Fibroblast of skin of abdomen (primary cell): ENCODE data around the gene DDAH2.

Experiments used
- DNase-seq: peaks from one replicate; pipeline ENCODE4 v3.0.0-alpha.2; 2013

The DDAH2 gene

DNA sequence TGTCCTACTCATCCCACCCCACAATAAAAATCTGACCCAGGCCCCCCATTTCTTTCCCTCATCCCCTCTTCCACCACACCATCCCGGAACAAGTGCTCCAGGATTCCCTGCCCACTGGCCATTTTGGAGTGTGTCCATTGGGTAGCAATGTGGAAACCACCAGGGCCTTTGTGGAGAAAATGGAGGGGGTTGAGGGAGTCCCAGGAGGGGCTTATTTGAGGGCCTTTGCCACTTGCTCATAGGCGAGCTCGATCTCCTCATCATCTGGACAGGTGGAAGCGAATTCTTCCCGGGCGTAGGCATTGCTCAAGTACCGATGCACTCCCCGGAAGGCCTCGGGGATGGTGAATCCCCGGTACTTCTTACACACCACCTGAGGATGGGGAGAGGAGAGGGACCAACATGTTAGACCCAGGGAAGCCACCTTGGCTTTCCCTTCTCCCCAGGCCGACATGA, 1.6 kb upstream of the DDAH2 start:
- DNase-seq: no peak

DNA sequence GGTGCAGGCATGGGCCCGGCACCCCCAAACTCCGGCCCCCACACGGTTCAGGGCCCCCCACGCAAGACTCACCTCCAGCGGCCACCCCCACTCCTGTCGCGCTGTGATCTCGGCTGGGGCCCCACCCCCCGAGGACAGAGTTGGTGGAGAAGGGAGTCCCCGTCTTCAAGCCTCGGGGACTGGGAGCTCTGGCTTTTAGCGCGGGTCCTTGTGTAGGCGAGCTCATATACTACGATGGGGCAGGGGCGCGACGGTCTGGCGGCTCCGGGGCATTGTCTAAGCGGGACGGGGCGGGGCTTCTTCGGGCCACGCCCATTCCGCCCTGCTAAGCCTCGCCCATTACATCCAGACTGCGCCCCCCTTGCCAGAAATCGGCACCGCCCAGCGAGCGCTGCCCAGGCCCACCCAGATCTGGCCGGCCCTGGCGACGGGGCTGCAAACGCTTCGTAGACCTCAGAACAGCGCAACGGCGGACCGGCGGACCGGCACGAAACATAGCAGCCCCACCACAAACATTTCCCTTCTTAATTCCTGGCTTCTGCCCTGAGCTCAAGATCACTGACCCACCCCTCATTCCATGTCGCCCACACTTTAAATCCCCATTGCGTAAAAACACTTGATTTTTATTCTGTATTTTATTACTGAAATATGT, 1.0 kb upstream of the DDAH2 start:
- peak; percentile 91 for DNase-seq

DNA sequence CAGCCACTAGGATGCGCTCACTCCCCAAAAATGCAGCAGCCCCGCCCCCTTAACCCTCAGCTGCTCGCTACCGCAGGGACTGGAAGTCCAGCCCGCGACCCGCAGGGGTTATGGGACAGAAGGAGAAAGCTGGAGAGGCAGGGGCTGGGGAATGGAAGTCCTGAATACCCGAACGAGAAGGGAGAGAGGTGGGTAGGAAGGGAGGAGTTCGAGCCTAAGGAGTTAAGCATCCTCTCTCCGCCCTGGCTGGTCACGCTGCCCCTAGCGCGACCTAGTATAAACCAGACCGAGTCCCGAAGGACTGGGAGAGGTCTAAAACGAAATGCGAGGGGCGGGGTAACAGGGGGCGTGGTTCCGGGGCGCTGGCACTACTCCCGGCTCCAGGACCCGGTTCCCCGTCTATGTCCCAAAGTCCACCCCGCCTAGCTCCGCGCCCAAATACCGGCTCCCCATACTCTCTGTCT, 448 bp upstream of the DDAH2 start:
- peak; percentile 79 for DNase-seq

DNA sequence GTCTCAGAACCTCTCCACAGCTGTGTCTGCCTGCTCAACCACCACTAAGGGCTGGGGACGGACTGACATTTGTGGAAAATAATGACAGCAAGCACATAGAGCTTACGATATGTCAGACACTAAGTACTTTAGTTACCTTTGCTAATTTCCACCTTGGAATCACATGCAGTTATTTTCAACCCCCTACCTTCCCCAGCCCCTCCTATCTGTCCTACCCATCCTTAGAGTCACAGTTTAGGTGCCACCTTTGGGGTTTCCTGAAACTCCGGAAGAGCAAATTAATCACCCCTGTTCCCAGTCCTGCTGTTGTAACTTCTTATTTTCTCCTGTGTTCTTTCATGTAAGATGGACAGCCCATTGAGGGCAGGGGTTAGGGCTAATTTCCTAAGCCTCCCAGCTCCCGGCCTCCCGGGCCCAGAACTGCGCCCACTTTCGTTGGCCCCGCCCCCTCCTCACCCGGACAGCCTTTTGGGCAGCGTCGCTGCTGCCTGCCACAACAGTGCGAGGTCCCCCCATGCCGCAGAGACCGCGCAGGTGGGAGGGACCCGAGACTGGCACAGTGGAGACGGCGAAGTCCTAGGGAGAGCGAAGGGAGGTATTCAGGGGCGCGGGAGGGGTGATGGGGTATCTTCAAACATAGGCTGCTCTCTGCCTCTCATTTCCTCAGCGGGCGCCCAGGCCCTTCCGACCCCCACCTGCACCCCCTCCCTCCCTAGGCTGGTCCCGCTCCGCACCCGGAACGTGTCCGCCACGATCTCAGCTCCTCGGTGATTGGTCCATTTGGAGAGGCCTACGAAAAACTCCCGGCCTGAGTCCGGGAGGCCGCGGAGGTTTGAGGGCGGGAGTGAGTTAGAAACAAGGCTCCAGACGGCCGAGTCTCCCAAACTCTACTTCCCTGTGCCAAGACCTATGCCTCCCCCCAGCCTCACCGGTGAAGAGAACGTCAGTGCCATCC, 1.1 kb downstream of the DDAH2 start:
- no peak for DNase-seq

DNA sequence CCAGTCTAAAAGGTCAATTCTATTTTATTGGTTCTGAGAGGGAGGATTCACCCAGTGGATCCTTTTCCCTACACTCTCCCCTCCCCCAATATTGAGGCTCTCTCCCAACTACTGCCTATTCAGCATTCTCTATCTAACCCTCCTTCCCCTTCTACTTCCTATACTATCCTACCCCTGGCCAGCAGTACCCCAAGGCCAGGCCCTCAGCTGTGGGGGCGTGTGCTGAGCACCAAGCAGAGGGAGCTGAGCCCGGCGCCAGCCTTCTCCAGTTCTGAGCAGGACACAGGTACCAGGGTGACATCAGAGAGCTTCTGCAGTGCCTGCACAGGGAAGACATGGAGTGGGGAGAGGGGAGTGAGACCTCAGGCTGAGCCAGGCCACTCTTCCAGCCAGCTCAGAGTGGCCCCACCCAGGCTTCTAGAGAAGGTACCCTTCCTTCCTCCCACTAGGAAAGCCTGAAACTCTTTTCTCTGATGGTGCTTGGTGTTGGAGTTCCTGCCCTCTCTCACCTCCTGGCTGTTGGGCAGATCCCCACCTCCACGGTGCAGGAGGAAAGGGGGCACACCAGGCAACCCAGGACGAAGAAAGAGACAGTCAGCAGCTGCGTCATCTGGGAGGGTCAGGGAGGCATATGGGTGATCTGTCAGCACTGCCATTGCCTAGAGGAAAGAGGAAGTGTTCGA, 1.9 kb downstream of the DDAH2 start:
- no peak for DNase-seq

DNA sequence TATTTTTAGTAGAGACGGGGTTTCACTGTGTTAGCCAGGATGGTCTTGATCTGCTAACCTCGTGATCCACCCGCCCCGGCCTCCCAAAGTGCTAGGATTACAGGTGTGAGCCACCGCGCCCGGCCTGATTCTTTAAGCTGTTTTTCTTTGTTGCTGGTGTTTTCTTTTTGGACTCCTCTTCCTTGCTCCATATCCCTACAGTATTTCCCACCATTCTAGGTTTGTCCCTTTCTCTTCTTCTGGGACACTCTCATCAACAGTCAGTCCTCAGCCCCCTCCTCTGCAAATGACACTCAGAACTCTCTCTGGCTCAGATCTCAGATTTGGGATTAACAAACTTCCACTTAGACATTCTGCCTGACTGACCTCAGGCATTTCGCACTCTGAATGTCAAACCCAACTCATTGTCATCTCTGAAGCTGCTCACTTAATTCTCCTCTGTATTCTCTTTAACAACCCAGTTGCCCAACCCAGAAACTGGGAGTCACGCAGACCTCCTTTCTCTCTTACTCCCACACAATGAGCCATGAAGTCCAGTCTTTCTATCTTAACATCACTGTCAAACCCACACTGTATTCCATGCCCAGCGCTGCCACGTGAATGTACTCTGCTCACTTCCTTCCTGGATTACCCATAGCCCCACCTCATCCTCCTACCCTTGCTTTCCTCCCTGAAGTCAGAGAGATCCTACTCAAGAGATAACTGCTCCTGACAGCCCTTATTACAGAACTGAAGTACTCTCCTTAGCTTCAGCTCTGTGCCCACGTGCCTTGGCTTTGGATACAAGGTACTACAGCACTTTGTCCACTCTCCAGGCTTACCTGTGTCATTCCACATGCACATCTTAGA, 3.4 kb downstream of the DDAH2 start:
- DNase-seq: no peak

DNA sequence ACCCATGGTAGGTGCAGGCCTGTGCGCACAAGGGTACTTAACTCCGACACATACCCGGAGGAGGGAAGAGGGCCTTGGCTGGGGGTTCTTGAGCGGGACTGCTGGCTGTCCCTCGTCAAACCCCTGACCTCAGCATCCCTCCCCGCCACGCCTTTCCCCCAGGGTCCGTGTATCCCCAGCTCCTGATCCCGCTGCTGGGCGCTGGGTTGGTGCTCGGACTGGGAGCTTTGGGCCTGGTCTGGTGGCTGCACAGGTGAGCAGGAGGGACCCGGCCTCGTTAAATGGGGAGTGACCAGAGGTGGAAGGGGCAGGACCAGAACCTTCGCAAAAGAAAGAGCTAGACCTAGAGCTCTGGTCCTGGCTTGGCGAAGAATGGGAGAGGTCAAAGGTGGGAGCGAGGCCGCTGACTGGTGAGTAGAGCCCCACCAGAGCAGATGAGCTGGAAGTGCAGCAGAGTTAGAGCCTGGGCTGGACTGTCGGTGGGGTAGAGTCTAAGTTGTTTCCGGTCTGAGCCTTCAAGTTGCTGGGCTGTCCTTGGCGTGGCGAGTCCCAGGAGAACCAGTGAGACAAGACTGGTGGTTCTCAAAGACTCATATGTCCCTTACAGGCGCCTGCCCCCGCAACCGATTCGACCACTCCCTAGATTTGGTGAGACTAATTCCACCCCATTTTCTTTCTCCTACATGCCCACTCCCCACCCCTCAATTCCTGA, 5.0 kb downstream of the DDAH2 start:
- DNase-seq: no peak

DNA sequence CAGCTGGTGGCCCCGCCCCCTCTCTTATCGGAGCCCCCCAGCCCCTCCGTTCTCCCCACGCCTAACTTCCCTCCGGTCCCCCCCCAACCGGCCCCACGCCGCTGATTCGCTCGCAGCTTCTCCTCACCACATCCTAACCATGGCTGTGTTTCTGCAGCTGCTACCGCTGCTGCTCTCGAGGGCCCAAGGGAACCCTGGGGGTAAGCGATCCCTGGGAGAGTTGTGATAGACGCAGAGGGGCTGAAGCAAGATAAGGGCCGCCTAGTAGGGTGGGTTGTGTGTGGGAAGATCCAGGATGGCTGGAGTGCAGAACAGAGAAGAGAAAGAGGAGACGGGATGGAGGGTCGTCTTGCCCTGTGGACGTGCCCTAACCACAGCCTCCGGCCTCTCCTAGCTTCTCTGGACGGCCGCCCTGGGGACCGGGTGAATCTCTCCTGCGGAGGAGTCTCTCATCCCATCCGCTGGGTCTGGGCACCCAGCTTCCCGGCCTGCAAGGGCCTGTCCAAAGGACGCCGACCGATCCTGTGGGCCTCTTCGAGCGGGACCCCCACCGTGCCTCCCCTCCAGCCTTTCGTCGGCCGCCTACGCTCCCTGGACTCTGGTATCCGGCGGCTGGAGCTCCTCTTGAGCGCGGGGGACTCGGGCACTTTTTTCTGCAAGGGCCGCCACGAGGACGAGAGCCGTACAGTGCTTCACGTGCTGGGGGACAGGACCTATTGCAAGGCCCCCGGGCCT, 5.7 kb downstream of the DDAH2 start, which contains the start of gene MPIG6B:
Gene MPIG6B (plus strand): TSS at position 129 of the 735 bp plus-strand sequence. CDS start 11 bp downstream, at position 140.
- DNase-seq: no peak

DNA sequence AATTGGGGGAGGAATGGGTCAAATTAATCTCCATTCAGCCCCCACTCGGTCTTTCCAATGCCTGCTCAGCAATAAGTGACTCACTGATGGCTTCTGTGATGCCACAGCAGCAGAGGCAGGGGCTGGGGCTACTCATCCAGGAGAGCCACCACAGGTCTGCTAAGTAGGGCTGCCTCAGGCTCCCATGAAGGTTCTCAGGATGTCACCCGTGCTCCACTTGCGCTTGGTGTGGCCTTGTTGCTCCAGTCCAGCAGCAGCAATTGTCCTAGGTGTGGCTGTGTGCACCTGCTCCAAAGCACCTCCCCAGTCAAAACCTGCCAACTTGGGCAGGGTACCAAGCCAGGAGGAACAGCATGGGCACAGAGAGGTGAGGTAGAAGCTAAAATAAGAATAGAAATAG, 6.9 kb downstream of the DDAH2 start:
- no peak for DNase-seq

DNA sequence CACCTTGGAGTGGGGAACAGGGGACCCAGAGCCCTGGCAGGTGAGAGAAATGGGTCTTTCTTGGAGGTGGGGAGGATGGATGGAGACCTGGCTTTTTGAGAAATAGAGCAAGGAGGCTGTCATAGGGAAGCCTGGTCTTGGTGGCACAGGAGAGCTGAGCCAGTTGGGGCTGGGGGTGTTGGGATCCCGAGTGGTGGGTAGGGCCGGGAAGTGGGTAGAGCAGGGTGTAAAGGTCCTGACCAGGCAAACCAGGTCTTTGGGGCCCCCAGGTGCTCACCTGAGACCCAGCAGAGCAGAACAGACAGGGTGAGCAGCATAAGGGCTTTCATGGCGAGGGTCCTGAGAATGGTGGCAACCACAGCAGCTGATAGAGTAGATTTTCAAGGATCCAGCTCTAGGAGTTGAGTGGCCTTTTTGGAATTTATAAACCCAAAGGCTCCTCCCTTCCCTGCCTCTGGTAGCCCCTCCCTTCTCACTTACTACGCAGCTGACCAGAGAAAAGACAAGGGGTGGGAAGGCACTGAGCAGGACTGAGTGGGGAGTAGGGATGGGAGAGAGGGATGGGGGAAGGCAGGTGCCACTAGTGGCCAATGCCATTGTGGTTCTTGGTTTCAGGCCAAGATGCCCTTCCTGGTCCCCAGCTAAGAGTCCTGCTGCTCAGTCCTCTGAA, 7.6 kb downstream of the DDAH2 start, which contains the start of gene LY6G6C:
Gene LY6G6C (minus strand): TSS at position 396 of the 670 bp plus-strand sequence. CDS start 67 bp downstream, at position 329.
- no peak for DNase-seq

DNA sequence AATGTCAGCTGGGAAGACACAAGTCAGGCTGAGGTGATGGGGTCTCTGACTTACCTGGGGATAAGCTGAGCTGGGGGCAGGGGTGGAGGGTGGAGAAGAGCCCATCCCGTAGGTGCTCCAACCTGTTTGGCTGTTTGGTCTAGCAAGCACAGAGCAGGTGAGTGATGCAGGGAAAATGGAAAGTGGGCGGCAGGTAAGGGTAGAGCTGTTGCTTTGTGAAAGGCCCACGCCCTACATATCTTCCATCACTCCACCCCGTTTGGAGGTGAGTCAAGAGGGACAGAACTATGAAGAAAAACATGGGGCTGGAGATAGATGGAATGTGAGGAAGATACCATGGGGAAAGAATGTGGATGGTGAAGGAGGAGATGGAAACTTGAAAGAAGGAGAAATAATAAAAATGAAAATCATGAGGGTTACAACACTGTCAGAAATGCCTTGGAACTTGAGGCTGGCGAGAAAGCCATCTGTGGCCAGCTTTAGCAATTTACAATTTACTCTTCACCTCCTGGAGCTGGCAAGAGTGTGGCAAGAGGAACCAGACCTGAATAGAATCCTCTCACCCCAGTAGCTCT, 8.8 kb downstream of the DDAH2 start:
- no peak for DNase-seq

DNA sequence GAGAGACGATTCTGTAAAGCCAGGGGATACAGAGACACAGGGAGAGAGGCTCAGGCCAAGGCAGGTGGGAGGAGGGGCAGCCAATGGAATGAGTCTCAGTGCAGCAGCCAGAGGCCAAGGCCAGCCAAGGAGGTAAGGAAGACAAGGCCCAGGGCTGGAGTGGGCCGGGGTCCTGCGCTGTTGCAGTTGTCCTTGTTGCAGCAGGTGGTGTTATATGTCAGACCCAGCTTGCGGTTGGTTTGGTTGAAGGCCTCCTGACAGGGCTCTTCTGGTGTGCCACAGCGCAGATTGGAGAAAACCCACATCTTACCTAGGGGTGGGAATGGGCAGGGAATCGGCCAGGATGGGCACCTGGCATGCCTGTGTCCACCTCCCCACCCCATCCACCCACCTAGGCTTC, 10.1 kb downstream of the DDAH2 start:
- no peak for DNase-seq

DNA sequence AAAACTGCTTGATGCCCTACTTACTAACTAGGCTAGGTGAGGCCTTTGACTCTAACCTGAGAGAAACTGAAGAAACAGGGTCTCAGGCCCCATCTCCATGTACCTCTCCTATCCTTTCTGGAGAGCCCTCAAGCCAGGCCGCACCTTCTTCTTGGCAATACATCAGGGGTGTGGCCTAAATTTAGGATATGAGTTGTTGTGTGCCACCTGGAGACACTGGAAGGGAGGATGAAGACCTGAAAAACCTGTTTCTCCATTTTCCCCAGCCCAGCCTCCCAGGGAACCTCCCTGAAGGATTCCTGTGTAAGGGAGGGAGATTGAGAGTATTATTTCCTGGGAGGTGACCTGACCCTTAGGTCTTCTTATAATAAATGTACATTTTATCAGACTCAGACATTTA, 10.8 kb downstream of the DDAH2 start:
- no peak for DNase-seq

DNA sequence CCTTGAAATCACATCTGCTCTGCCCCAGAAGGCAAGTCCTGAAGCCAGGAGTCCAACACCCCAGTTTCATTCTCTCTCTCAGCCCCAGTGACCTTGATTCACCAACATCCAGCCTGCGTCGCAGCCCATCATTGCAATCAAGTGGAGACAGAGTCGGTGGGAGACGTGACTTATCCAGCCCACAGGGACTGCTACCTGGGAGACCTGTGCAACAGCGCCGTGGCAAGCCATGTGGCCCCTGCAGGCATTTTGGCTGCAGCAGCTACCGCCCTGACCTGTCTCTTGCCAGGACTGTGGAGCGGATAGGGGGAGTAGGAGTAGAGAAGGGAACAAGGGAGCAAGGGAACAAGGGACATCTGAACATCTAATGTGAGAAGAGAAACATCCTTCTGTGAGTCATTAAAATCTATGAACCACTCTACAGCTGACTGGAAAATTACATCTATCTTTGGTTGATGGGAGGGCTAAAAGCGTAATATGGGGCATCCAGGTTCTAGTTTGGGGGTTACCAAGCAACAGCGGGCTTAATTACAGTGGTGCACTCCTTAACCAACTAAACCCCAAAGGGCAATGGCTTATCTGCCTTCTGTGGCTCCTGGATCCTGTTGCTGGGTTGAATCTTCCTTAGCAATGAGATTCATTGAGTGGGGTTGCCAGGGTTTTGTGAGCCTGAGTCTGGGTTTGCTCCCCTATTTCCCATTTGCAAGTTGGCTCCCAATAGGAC, 11.4 kb downstream of the DDAH2 start:
- no peak for DNase-seq

DNA sequence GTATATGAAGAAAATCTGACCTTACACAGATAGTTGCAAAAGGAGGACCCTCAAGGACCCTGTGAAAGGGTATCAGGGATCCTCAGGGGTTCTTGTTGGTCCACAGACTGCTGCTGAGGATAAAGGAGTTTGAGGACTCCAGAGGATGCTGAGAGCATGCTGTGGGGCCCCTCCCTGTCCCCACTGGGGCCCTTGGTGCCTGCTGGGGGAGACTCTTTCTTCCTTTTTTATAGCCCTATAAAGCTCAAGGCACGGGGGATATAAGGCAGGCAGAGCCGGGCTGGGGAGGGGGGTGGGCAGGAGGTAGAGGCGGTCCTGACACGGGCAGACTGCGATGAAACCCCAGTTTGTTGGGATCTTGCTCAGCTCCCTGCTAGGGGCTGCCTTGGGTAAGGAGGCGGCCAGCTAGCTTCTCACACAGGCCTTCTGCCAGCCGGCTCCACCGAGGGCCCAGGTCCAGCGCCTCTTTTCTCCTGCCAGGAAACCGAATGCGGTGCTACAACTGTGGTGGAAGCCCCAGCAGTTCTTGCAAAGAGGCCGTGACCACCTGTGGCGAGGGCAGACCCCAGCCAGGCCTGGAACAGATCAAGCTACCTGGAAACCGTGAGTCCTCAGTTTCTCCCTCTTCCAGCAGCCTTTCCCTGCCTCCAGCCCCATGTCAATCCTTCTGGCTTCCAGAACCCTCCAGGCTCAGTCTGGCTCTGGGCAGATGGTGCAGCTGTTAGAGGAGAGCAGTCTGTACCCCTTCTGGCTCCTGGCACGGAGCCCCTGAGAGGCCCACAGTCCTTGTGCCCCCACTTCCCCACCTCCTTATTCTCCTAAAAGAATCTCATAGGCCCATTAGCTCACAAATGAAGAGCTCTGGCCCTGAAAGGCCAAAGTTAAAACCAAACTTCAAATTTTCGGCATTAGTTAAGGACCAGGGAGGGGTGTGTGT, 13.8 kb downstream of the DDAH2 start, which contains the start of gene LY6G6D:
Gene LY6G6D (plus strand): TSS at position 327 of the 937 bp plus-strand sequence. CDS start 8 bp downstream, at position 335.
- no peak for DNase-seq

DNA sequence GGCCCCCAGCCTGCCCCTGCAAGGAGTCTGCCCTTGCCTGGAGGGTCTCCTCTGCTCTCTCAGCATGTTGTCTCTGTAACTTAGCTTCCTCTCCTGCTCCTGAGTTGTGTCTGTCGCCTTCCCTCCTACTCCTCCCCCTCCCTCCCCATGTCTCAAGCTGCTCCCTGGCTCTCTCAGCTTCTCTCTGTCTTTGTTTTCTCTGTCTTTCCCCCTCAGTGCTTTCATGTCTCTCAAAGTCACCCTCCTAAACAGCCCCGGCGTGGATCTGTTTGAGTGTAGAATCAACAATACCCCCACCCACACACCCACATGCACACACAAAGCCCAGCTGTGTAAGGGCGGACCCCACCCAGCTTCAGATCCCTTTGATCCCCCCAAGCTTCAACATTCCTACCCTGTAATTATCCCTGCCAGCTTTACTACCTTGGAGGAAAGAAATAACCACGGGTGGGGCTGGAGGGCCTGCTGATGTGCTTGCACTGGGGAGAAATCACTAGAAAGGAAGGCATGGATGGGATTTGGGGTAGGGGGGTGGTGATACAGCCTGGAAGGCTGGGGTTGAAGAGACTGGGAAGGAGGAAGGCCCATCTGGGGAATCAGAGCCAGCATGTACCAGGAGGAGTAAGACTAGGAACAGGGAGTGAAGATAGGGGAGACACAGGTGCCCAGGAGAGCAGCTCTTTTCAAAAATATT, 15.0 kb downstream of the DDAH2 start:
- DNase-seq: no peak

DNA sequence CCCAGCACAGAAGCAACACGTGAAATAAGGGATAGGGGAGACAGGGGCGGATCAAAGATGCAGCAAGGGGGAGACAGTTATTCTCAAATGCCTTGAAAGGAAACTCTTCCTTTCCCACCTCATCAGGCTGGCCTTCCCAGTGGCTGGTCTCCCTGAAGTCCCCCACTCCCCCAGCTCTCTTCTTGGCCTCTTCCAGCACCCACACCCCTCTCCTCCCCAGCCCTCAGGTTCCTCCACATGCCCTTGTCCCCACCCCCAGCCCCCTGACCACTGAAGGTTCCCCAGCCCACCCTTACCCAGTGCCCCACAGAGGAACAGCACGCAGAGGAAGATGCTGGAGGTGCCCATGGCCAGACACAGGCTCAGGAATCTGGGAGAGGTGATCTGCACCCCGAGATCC, 15.6 kb downstream of the DDAH2 start:
- DNase-seq: no peak
